Kidney tubule cell (primary cell): ENCODE measurements around the gene RHCE.
"Not testable (repeated sequence)": the region's sequence is repeated elsewhere in the genome, so short reads cannot be mapped to it uniquely, and the experiment has no call there.

Experiments used
- DNase-seq: peaks from one replicate; pipeline ENCODE4 v3.0.0-alpha.2; 2018; ENCODE audit warnings: low spot score

The RHCE gene

DNA sequence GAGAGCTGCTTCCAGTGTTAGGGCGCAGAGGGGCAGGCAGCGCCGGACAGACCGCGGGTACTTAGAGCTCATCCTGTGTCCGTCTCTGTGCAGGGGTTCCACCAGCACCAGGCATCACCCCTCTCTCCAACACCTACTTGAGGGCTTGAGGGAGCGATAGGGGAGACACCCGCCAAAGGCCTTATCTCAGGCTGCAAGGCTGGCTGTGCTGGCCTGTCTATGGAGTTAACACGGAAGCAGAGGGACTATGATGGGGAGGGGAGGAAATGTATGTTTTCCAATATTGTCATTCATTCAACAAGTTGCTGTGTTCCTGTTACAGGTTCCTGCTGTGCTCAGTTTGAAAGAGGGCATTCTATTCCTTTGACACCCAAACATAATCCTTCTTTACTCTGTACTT is at the start of gene RHCE:
Gene RHCE (minus strand): TSS at position 111 of the 400 bp plus-strand sequence. CDS start 39 bp downstream, at position 72.
- DNase-seq: not testable (repeated sequence)

GRCh38 chr1:25469177-25469576 is 48.6 kb upstream of the RHCE start:
- DNase-seq: no peak

DNA sequence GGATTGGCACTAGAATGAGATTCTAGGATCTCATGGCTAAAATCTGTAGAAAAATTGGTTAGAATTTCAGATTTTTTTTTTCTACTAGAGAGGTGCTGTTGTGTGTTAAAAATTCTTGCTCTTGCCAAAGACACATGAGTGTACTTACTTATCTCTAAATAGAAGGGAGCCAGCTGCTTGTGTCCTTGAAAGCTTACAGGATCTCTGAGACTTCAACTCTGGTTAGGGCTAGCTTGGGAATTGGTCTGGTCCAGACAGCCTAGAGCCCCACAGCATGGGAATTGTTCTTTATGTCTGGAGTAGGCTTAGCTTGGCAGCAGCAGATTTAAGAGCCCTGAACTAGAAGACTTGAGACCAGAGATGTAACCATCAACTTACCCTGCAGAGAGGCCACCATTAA is 47.4 kb upstream of the RHCE start:
- no peak for DNase-seq

DNA sequence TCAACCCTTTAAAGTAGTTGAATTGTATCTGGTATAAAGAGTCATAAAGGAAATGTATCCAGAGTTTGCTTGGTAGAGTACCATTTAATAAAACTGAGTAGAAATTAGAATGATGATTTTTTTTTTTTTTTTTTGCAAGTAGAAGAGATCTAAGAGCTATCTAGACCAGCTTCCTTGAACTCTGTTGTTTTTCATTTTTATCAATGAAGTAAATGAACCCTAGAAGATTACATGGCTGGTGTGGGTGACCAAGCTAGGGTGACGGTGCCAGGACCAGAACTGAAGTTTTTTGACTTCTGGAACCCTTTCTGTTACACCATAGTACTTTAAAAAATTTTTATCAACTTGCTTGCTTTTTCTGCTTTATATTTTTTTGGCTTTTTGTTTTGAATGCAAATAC is 47.0 kb upstream of the RHCE start:
- no peak for DNase-seq

DNA sequence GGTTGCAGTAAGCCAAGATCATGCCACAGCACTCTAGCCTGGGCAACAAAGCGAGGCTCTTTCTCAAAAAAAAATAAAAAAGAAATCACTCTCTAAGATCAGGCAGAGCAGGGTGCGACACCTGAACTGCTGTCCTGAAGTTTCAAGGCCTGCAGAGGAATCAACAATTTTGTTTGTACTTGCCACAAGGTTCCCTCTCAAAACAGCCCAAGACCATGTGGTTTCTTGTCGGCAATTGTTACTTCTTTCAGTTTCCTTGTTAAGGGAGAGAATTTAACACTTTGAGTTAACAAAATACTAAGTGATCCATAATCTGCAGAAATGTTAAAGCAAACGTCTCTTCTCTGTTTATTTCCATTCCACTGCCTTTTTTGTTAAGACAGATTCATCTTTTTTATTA is 46.6 kb upstream of the RHCE start:
- no peak for DNase-seq

- DNase-seq: no peak
Measured at GRCh38 chr1:25462732-25463131, 42.1 kb upstream of the RHCE start.

- DNase-seq: no peak
Measured at GRCh38 chr1:25461849-25462248, 41.2 kb upstream of the RHCE start.

- not testable (repeated sequence) for DNase-seq
Measured at GRCh38 chr1:25460816-25461215, 40.2 kb upstream of the RHCE start.

DNA sequence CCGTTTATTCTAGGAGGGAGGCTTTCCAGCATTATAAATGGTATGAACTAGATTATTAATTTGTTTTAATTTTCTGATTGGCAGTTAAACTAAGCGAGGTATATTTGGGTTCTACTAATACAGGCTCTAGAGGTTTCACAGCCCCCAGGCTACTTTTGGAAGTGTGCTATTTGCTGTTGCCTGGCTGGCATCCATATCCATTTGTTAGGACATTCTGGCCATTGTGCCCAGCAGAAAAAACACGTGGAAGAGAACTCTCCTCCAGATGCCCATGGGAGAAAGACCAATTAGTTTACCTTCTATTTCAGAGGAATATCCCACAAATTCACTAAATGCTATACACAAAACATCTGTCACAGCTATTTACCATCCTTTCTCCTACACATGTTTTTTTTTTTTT is 39.4 kb upstream of the RHCE start:
- no peak for DNase-seq

DNA sequence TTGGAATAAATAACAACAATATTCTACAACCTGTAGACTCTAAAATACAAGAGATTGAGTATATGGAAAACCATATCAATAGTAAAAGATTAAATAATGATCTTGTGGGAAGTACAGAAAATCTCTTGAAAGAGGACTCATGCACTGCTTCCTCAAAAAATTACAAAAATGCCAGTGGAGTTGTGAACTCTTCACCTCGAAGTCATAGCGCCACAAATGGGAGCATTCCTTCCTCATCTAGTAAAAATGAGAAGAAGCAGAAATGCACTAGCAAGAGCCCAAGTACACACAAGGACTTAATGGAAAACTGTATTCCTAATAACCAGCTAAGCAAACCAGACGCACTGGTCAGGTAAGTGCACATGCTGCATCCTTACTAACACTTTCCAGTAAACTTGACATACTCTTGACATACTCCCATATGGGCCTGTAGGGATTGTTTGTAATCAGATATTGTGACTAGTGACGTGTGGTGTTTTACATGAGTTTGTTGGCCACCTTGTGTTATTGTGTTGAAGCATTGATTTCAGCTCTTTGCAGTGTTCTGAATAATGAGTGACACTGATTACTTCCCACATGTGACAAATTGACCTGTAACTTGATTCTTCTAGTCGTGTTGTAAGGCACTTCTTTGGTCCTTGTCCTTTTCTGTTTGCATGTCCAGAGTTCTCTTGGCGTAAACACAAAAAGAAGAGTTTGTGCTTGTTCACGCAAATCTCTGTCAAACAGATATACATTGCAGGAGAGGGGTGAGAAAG is 38.1 kb upstream of the RHCE start:
- no peak for DNase-seq

- no peak for DNase-seq
Measured at GRCh38 chr1:25456502-25456901, 35.9 kb upstream of the RHCE start.

DNA sequence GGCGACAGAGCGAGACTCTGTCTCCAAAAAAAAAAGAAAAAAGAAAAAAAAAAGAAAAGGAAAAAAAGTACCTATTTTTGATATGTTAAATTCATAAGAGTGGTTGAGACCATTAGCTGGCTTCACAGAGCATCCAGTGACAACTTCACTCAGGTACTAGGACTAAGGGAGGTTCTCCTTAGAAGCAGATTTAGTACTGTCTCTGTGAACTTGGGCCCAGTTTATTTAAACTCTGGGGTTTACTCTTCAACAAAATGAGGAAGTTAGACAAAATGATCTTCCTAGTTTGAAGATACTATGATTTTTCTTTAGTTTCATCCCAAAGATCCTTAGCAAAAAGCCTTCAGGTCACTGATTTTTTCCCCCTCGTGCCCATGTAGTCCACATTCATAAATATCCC is 31.3 kb upstream of the RHCE start:
- no peak for DNase-seq

- DNase-seq: no peak
Measured at GRCh38 chr1:25450891-25451290, 30.3 kb upstream of the RHCE start.

GRCh38 chr1:25447547-25447946 is 26.9 kb upstream of the RHCE start:
- DNase-seq: no peak

- no peak for DNase-seq
Measured at GRCh38 chr1:25445993-25446538, 25.4 kb upstream of the RHCE start.

- not testable (repeated sequence) for DNase-seq
Measured at GRCh38 chr1:25444604-25445003, 24.0 kb upstream of the RHCE start.

DNA sequence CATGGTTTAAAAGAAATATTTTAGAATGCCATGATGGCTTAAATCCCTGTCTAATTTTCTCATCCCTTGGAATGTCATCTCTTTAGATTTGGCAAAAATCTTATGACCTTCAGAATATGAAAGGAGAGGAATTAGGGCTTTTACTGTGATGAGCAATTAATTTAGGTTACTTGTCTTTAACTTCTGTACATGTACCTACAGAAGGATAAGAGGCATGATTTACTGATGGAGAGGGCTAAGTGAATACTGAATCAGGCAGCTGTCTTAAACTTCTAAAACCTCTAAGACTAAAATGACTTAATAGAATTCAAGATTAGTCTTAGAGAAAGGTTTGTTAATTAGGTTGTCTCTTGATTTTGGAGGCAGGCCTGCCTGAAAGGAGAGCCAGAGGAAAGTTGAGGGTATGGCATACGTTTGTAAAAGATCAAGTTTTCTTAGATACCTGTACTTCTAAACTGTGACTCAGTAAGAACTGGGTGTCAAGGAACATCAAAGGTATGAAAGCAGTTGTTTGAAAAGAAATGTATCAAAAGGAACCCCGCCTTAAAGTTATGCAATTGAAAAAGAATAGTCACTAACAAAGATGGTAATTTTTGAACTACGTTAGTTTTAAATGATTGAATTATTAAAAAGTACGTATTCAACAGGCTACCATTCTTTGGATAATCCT is 22.5 kb upstream of the RHCE start:
- DNase-seq: no peak

DNA sequence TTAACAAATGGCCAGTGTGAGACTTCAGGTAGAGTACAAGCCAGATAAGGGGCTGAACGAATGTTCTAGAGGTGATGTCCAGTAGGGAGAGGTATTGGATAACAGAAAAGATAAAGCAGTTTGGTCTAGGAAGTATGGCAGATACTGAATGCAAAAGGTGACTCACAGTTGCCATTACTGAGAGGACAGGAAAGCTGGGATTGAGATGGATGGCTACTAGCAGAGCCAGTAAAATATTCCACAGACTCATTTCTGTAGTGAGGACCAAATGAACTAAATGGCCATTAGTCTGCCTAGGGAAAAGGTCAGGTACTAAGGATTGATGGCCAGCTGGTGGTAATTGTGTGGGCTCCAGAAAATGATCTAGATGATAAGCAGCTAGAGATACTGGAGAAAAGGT is 21.6 kb upstream of the RHCE start:
- DNase-seq: peak; percentile 39

DNA sequence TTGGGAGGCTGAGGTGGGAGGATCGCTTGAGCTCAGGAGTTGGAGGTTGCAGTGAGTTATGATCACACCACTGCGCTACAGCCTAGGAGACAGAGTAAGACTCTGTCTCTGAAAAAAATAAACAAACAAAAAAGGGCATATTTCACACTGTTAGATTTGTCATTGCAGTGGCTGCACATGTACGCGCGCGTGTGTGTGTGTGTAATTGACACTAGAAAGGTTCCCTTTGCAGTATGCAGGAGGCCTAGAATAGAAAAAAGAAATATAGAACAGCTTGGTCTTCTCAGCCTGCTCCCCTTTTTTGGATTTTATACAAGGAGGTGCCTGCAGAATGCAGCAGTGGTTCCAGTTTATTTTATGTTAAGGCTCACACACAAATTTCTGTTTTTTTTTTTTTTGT is 18.7 kb upstream of the RHCE start:
- DNase-seq: no peak

DNA sequence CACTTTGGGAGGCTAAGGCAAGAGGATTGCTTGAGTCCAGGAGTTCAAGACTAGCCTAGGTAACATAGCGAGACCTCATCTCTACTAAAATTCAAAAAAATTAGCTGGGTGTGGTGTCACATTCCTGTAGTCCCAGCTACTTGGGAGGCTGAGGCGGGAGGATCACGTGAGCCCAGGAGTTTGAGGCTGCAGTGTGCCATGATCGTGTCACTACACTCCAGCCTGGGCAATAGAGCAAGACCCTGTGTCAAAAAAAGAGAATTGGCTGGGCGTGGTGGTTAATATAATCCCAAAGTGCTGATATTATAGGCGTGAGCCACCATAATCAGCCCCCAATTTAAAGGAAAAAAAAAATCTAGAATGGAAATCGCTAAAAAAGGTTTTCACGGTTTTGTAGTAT is 17.0 kb upstream of the RHCE start:
- no peak for DNase-seq

DNA sequence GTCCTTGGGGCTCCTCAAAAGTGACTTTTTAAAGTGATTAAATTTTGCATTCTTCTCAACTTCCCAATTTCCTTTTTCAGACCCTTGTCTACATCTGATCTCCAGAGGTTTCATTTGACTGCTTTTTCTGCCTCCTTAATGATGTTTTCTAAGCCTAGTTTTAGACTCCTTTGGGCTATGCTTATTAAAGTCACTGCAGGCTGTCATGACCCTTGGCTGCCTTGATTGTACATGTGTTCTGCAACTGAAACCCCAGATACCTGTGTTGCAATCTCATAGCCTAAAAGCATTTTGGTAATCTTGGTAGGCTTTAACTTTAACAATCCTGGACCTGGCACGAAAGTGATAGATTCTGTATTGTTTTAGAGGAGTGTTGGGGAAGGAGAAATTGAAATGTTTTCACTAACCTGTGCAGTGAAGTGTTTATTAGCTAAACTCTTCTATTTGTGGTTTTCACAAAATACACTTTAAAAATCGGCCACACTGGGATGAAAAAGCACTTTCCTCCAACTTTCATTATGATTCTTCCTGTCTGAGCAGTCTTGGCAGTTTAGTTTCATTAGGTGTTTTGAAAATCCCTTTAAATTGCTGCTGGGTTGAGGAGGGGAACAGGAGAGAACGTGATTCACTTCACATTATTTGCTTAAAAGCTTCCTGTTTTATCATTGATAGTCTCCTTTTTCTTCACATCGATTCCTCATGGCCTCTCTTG is 14.9 kb upstream of the RHCE start:
- DNase-seq: no peak

GRCh38 chr1:25433389-25434186 is 13.0 kb upstream of the RHCE start:
- DNase-seq: peak; percentile 14
